IPS DF 6.9 (cell line): Measurements from ENCODE around the gene ARL2BP.
A peak's percentile ranks its signal among the peaks of the same experiment; 100 is the strongest.
"Not testable (repeated sequence)": the region's sequence is repeated elsewhere in the genome, so short reads cannot be mapped to it uniquely, and the experiment has no call there.

Experiments used
- DNase-seq: peaks from one replicate; pipeline ENCODE4 v3.0.0-alpha.2; 2013; ENCODE audit warnings: low read depth, low spot score
- H3K27ac ChIP-seq: one replicate; pipeline ENCODE4 v1.5.1; 2013; ENCODE audit warnings: low read length, control low read depth
- H3K27me3 ChIP-seq: 2 replicates; pipeline ENCODE4 v1.6.1; 2013; ENCODE audit warnings: mild to moderate bottlenecking, low read length; ENCODE audit not compliant: control insufficient read depth, insufficient read depth
- H3K36me3 ChIP-seq: 2 replicates; pipeline ENCODE4 v1.6.1; 2013; ENCODE audit warnings: low read length; ENCODE audit not compliant: control insufficient read depth, insufficient read depth
- H3K4me1 ChIP-seq: 2 replicates; pipeline ENCODE4 v1.6.1; 2013; ENCODE audit warnings: low read length; ENCODE audit not compliant: control insufficient read depth, insufficient read depth
- H3K4me3 ChIP-seq: 2 replicates; pipeline ENCODE4 v1.5.1; 2013; ENCODE audit warnings: mild to moderate bottlenecking, low read length
- H3K9me3 ChIP-seq: 2 replicates; pipeline ENCODE4 v1.6.1; 2013; ENCODE audit warnings: low read length, inconsistent platforms; ENCODE audit not compliant: control insufficient read depth, insufficient read depth
- WGBS: extraction: QIAGEN DNeasy Blood & Tissue Kit; methylation state at CpG from one replicate; pipeline ENCODE4 v1.1.7; 2013; ENCODE audit warnings: mixed read lengths, missing lambda C conversion rate; ENCODE audit not compliant: insufficient read length, insufficient coverage; 5-methylcytosine and 5-hydroxymethylcytosine counted together

Gene ARL2BP

GRCh38 chr16:57244767-57245471 is at the start of gene ARL2BP:
Gene ARL2BP (plus strand): TSS chr16:57245259. CDS start chr16:57245368, 109 bp downstream.
- peak within 1 kb of the TSS; percentile 57; the same call in 1 of the 2 replicates for H3K4me3 ChIP-seq
- WGBS = no CpG with 5 or more reads among the region's 77 CpGs
- H3K9me3 ChIP-seq = no peaks in the 10 kb centered on the region
- H3K4me1 ChIP-seq = no peaks in the 10 kb centered on the region
- peak; percentile 91 for DNase-seq
- no peaks in the 10 kb centered on the region for H3K27me3 ChIP-seq
- H3K27ac ChIP-seq = no peak within 1 kb of the TSS
- no peaks in the 10 kb centered on the region for H3K36me3 ChIP-seq

GRCh38 chr16:57196286-57196685 is 48.8 kb upstream of the ARL2BP start:
- H3K36me3 ChIP-seq = no peaks in the 10 kb centered on the region
- no CpG with 5 or more reads among the region's 4 CpGs for WGBS
- H3K9me3 ChIP-seq = no peaks in the 10 kb centered on the region
- DNase-seq = no peak
- no peak overlapping the region for H3K4me3 ChIP-seq
- H3K27ac ChIP-seq = no peak overlapping the region
- H3K4me1 ChIP-seq = no peaks in the 10 kb centered on the region
- H3K27me3 ChIP-seq = no peaks in the 10 kb centered on the region

GRCh38 chr16:57196753-57197152 is 48.3 kb upstream of the ARL2BP start:
- H3K9me3 ChIP-seq = no peaks in the 10 kb centered on the region

GRCh38 chr16:57200321-57200720 is 44.7 kb upstream of the ARL2BP start:
- WGBS = no CpG with 5 or more reads among the region's 24 CpGs
- not testable (repeated sequence) for H3K36me3 ChIP-seq, DNase-seq, H3K9me3 ChIP-seq, H3K27me3 ChIP-seq, H3K27ac ChIP-seq, H3K4me1 ChIP-seq, H3K4me3 ChIP-seq

More at GRCh38 chr16:57196753-57197152, 48.3 kb upstream of the ARL2BP start:
- Histone ChIP-seq H3K4me1 (no peaks in the 10 kb centered on the region), H3K4me3 (no peak overlapping the region), H3K27ac (no peak overlapping the region), H3K36me3 (no peaks in the 10 kb centered on the region), H3K27me3 (no peaks in the 10 kb centered on the region)
- DNase-seq = no peak
- WGBS = no CpG with 5 or more reads among the region's 3 CpGs

- H3K4me3 ChIP-seq, DNase-seq, H3K4me1 ChIP-seq, H3K27ac ChIP-seq, H3K9me3 ChIP-seq, H3K27me3 ChIP-seq, H3K36me3 ChIP-seq: not testable (repeated sequence)
- no CpG with 5 or more reads among the region's 27 CpGs for WGBS
Measured at GRCh38 chr16:57200926-57201325, 44.1 kb upstream of the ARL2BP start.

GRCh38 chr16:57202095-57202886 is 42.8 kb upstream of the ARL2BP start:
- no peaks in the 10 kb centered on the region for H3K4me1 ChIP-seq
- H3K9me3 ChIP-seq = no peaks in the 10 kb centered on the region
- no peaks in the 10 kb centered on the region for H3K27me3 ChIP-seq
- no CpG with 5 or more reads among the region's 7 CpGs for WGBS
- no peak overlapping the region for H3K27ac ChIP-seq
- H3K4me3 ChIP-seq = no peak overlapping the region
- no peak for DNase-seq
- peaks cover 7% of the 10 kb centered on the region; the same call in 1 of the 2 replicates for H3K36me3 ChIP-seq

- H3K4me3 ChIP-seq = no peak overlapping the region
- DNase-seq = no peak
- H3K4me1 ChIP-seq = no peaks in the 10 kb centered on the region
- peaks cover 7% of the 10 kb centered on the region; the same call in 1 of the 2 replicates for H3K36me3 ChIP-seq
- no peaks in the 10 kb centered on the region for H3K9me3 ChIP-seq
- H3K27ac ChIP-seq = no peak overlapping the region
- no peaks in the 10 kb centered on the region for H3K27me3 ChIP-seq
- WGBS = no CpG with 5 or more reads among the region's 1 CpG
Measured at GRCh38 chr16:57203451-57203850, 41.6 kb upstream of the ARL2BP start.

GRCh38 chr16:57204675-57205074 is 40.4 kb upstream of the ARL2BP start:
- Histone ChIP-seq H3K27me3 (no peaks in the 10 kb centered on the region), H3K36me3 (peaks cover 7% of the 10 kb centered on the region; the same call in 1 of the 2 replicates), H3K4me3 (no peak overlapping the region), H3K27ac (no peak overlapping the region), H3K9me3 (no peaks in the 10 kb centered on the region), H3K4me1 (no peaks in the 10 kb centered on the region)
- no CpG with 5 or more reads among the region's 12 CpGs for WGBS
- no peak for DNase-seq

- Histone ChIP-seq H3K27me3 (no peaks in the 10 kb centered on the region), H3K27ac (no peak overlapping the region), H3K4me3 (no peak overlapping the region), H3K4me1 (no peaks in the 10 kb centered on the region), H3K36me3 (peaks cover 7% of the 10 kb centered on the region; the same call in 1 of the 2 replicates), H3K9me3 (no peaks in the 10 kb centered on the region)
- no CpG with 5 or more reads among the region's 1 CpG for WGBS
- DNase-seq = no peak
Measured at GRCh38 chr16:57208926-57209325, 36.1 kb upstream of the ARL2BP start.

GRCh38 chr16:57209780-57210179 is 35.3 kb upstream of the ARL2BP start:
- WGBS = no CpG with 5 or more reads among the region's 5 CpGs
- no peak for DNase-seq
- no peaks in the 10 kb centered on the region for H3K9me3 ChIP-seq
- H3K27ac ChIP-seq = no peak overlapping the region
- peaks cover 4% of the 10 kb centered on the region; the same call in 1 of the 2 replicates for H3K36me3 ChIP-seq
- no peaks in the 10 kb centered on the region for H3K27me3 ChIP-seq
- no peaks in the 10 kb centered on the region for H3K4me1 ChIP-seq
- no peak overlapping the region for H3K4me3 ChIP-seq
